Mesenchymal stem cell (in vitro differentiated cells and primary cell): ENCODE data around the gene SEZ6L2. TPM values are rescaled to one million over a fixed set of nuclear protein-coding genes. Genes with fewer than 3 reads are reported as not detected.
A peak's percentile ranks its signal among the peaks of the same experiment; 100 is the strongest.

Source experiments
- DNase-seq: peaks from one replicate; pipeline ENCODE4 v3.0.0-alpha.2; 2013
- H2AFZ ChIP-seq: one replicate; pipeline ENCODE4 v1.6.1; 2013; ENCODE audit warnings: low read depth, mild to moderate bottlenecking, control low read depth, inconsistent platforms, low read length, moderate library complexity
- H2AK5ac ChIP-seq: 2 replicates; pipeline ENCODE4 v1.6.1; 2013; ENCODE audit warnings: low read length, moderate library complexity, mild to moderate bottlenecking, inconsistent platforms; ENCODE audit not compliant: severe bottlenecking
- H2BK120ac ChIP-seq: one replicate; pipeline ENCODE4 v1.6.1; 2013; ENCODE audit warnings: low read depth, mild to moderate bottlenecking, inconsistent platforms, low read length, moderate library complexity
- H2BK12ac ChIP-seq, 2 experiments: one replicate each; pipeline ENCODE4 v1.6.1; 2013; ENCODE audit warnings: inconsistent platforms in 2 of 2, low read length in 2 of 2, mild to moderate bottlenecking in 2 of 2, moderate library complexity in 2 of 2, control low read depth in 1 of 2
- H2BK15ac ChIP-seq: one replicate; pipeline ENCODE4 v1.6.1; 2013; ENCODE audit warnings: mild to moderate bottlenecking, low read depth, inconsistent platforms; ENCODE audit not compliant: poor library complexity, severe bottlenecking
- H2BK5ac ChIP-seq: 2 replicates; pipeline ENCODE4 v1.6.1; 2013; ENCODE audit warnings: low read depth, mild to moderate bottlenecking, low read length, control low read depth, inconsistent platforms; ENCODE audit not compliant: poor library complexity, severe bottlenecking
- H3K14ac ChIP-seq, 2 experiments: one replicate each; pipeline ENCODE4 v1.6.1; 2013; ENCODE audit warnings: inconsistent platforms in 2 of 2, low read length in 2 of 2, control low read depth in 1 of 2, mild to moderate bottlenecking in 1 of 2, moderate library complexity in 1 of 2
- H3K18ac ChIP-seq, 2 experiments: one replicate each; pipeline ENCODE4 v1.6.1; 2013; ENCODE audit warnings: inconsistent platforms in 2 of 2, low read length in 2 of 2, control low read depth in 1 of 2, low read depth in 1 of 2, mild to moderate bottlenecking in 1 of 2
- H3K23ac ChIP-seq, 2 experiments: one replicate each; pipeline ENCODE4 v1.6.1; 2013; ENCODE audit warnings: inconsistent platforms in 2 of 2, low read length in 2 of 2, mild to moderate bottlenecking in 2 of 2, moderate library complexity in 2 of 2, control low read depth in 1 of 2
- H3K27ac ChIP-seq: 2 replicates; pipeline ENCODE4 v1.5.1; 2013; ENCODE audit warnings: mild to moderate bottlenecking, moderate library complexity, low read length, control low read depth, inconsistent platforms; ENCODE audit not compliant: poor library complexity, severe bottlenecking
- H3K27me3 ChIP-seq, 2 experiments: 2 replicates each; pipeline versions ENCODE4 v1.6.1 to v1.7.0; 2013; ENCODE audit warnings: low read length in 2 of 2, mild to moderate bottlenecking in 2 of 2, moderate library complexity in 2 of 2, control low read depth in 1 of 2, inconsistent platforms in 1 of 2; ENCODE audit not compliant: control insufficient read depth in 1 of 2, insufficient read depth in 1 of 2
- H3K36me3 ChIP-seq, 2 experiments: 2 replicates each; pipeline versions ENCODE4 v1.6.1 to v1.7.0; 2013; ENCODE audit warnings: low read length in 2 of 2, control low read depth in 1 of 2, inconsistent platforms in 1 of 2, low read depth in 1 of 2, mild to moderate bottlenecking in 1 of 2; ENCODE audit not compliant: insufficient read depth in 2 of 2, control insufficient read depth in 1 of 2
- H3K4ac ChIP-seq, 2 experiments: one replicate each; pipeline ENCODE4 v1.6.1; 2013; ENCODE audit warnings: inconsistent platforms in 2 of 2, low read length in 2 of 2, mild to moderate bottlenecking in 2 of 2, moderate library complexity in 2 of 2, control low read depth in 1 of 2, low read depth in 1 of 2
- H3K4me1 ChIP-seq: 2 replicates; pipeline ENCODE4 v1.6.1; 2013; ENCODE audit warnings: low read depth, low read length, control low read depth; ENCODE audit not compliant: control insufficient read depth, insufficient read depth
- H3K4me2 ChIP-seq: 2 replicates; pipeline ENCODE4 v1.6.1; 2013; ENCODE audit warnings: low read length, mild to moderate bottlenecking, inconsistent platforms; ENCODE audit not compliant: poor library complexity, severe bottlenecking
- H3K4me3 ChIP-seq, 2 experiments: 2 replicates each; pipeline versions ENCODE4 v1.5.1 to v1.7.0; 2013; ENCODE audit warnings: low read length in 2 of 2, mild to moderate bottlenecking in 2 of 2, control low read depth in 1 of 2, low read depth in 1 of 2; ENCODE audit not compliant: insufficient read depth in 1 of 2
- H3K79me1 ChIP-seq: replicated peaks from 2 replicates; pipeline ENCODE4 v1.6.1; 2013; ENCODE audit warnings: mild to moderate bottlenecking, control low read depth, low read length, inconsistent platforms; ENCODE audit not compliant: poor library complexity, severe bottlenecking
- H3K9ac ChIP-seq: 2 replicates; pipeline ENCODE4 v1.7.0; 2013; ENCODE audit warnings: mild to moderate bottlenecking, low read length, moderate library complexity
- H3K9me3 ChIP-seq: 2 replicates; pipeline ENCODE4 v1.7.0; 2013; ENCODE audit warnings: mild to moderate bottlenecking, low read length; ENCODE audit not compliant: control insufficient read depth
- H4K8ac ChIP-seq: one replicate; pipeline ENCODE4 v1.6.1; 2013; ENCODE audit warnings: inconsistent platforms, mild to moderate bottlenecking, low read length, moderate library complexity
- H4K91ac ChIP-seq: one replicate; pipeline ENCODE4 v1.6.1; 2013; ENCODE audit warnings: mild to moderate bottlenecking, low read length, inconsistent platforms
- WGBS: methylation state at CpG from one replicate; pipeline ENCODE4 v1.1.7; 2013; ENCODE audit warnings: mixed read lengths; 5-methylcytosine and 5-hydroxymethylcytosine counted together
- polyA plus RNA-seq, 2 experiments: library from polyadenylated mRNA; stranded (reverse); fragments of 200-250 nt; gene quantifications; one replicate each; pipeline ENCODE4 v1.2.3, GENCODE V29; 2013

The SEZ6L2 gene
- polyA plus RNA-seq (2013, experiment 1 of 2) = 27.4 TPM
- 27.2 TPM for polyA plus RNA-seq (2013, experiment 2 of 2)

DNA sequence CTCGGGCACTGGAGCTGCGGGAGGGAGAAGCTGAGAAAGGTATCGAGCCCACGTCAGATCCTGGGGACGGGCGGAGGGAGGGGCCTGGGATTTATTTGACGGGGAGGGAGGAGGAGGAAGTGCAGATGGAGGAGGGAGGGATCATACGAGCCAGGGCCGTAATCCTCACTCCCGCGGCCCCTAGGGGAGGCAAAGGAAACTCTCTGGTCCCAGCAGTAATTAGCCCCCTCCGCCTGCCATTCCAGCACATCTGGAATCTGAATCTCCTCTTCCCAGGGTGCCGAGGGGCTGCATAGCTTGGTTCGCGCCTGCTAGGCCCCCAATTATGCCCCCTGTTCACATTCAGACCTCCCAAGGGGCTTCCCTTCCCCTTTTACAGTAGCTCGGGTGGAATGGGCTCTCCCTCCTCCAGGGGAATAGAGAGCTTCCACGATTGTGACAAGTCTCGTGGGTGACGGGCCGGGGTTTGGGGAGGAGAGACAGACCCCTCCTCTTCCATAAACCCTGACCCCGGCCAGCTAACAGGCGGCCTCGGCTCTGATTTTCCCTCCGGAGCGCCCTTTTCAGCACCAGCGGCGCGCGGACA is at the start of gene SEZ6L2:
Gene SEZ6L2 (minus strand): TSS at position 35 of the 586 bp plus-strand sequence. CDS start 531 bp downstream, outside the sequence.
- no peak within 1 kb of the TSS for H2BK12ac ChIP-seq
- peak; percentile 97 for DNase-seq
- peak within 1 kb of the TSS; percentile 73 for H2BK15ac ChIP-seq
- WGBS = 0% methylated on average over 24 of the region's 29 CpGs
- H2BK5ac ChIP-seq = peak within 1 kb of the TSS; percentile 73
- no peak within 1 kb of the TSS for H2AK5ac ChIP-seq
- H4K8ac ChIP-seq = no peak within 1 kb of the TSS
- peak within 1 kb of the TSS; percentile 65 to 83 for H3K4me3 ChIP-seq
- no peak within 1 kb of the TSS for H3K14ac ChIP-seq
- H3K79me1 ChIP-seq = peaks cover 23% of the 10 kb centered on the region
- peak within 1 kb of the TSS; percentile 96 for H3K4me2 ChIP-seq
- H3K27ac ChIP-seq = peak within 1 kb of the TSS; percentile 92
- H2BK120ac ChIP-seq = no peak within 1 kb of the TSS
- peak within 1 kb of the TSS in 1 of 2 experiments; percentile 26 for H3K4ac ChIP-seq
- H4K91ac ChIP-seq = no peak within 1 kb of the TSS
- H3K18ac ChIP-seq = peak within 1 kb of the TSS; percentile 29 to 37
- H3K27me3 ChIP-seq = peaks cover 0 to 34% of the 10 kb centered on the region in 2 experiments
- H3K9ac ChIP-seq = peak within 1 kb of the TSS; percentile 75
- no peaks in the 10 kb centered on the region for H3K9me3 ChIP-seq
- H3K23ac ChIP-seq = peak within 1 kb of the TSS in 1 of 2 experiments; percentile 36
- peak within 1 kb of the TSS; percentile 15 for H2AFZ ChIP-seq
- peaks cover 0 to 24% of the 10 kb centered on the region in 2 experiments for H3K36me3 ChIP-seq
- peaks cover 34% of the 10 kb centered on the region for H3K4me1 ChIP-seq

DNA sequence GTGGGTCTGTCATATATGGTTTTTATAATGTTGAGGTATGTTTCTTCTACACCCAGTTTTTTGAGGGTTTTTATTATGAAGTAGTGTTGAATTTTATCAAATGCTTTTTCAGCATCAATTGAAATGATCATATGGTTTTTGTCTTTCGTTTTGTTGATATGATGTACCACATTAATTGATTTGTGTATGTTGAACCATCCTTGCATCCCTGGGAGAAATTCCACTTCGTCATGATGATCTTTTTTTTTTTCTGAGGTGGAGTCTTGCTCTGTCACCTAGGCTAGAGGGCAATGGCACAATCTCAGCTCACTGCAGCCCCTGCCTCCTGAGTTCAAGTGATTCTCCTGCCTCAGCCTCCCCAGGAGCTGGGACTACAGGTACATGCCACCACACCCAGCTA is 48.5 kb upstream of the SEZ6L2 start:
- no peaks in the 10 kb centered on the region for H3K9me3 ChIP-seq
- DNase-seq = no peak
- H3K4ac ChIP-seq = no peak overlapping the region
- no peak overlapping the region for H2AK5ac ChIP-seq
- no peak overlapping the region for H3K18ac ChIP-seq
- H2BK12ac ChIP-seq = no peak overlapping the region
- no peak overlapping the region for H2BK15ac ChIP-seq
- H3K79me1 ChIP-seq = no peaks in the 10 kb centered on the region
- no peak overlapping the region for H3K4me2 ChIP-seq
- no peak overlapping the region for H3K9ac ChIP-seq
- no peak overlapping the region for H4K8ac ChIP-seq
- no peaks in the 10 kb centered on the region for H3K36me3 ChIP-seq
- H4K91ac ChIP-seq = no peak overlapping the region
- H2AFZ ChIP-seq = no peak overlapping the region
- no peak overlapping the region for H2BK5ac ChIP-seq
- 70% methylated on average over 2 of the region's 2 CpGs for WGBS
- no peak overlapping the region for H3K27ac ChIP-seq
- H2BK120ac ChIP-seq = no peak overlapping the region
- H3K4me3 ChIP-seq = no peak overlapping the region
- H3K4me1 ChIP-seq = peaks cover 3% of the 10 kb centered on the region
- H3K27me3 ChIP-seq = no peaks in the 10 kb centered on the region
- H3K23ac ChIP-seq = no peak overlapping the region
- H3K14ac ChIP-seq = no peak overlapping the region

DNA sequence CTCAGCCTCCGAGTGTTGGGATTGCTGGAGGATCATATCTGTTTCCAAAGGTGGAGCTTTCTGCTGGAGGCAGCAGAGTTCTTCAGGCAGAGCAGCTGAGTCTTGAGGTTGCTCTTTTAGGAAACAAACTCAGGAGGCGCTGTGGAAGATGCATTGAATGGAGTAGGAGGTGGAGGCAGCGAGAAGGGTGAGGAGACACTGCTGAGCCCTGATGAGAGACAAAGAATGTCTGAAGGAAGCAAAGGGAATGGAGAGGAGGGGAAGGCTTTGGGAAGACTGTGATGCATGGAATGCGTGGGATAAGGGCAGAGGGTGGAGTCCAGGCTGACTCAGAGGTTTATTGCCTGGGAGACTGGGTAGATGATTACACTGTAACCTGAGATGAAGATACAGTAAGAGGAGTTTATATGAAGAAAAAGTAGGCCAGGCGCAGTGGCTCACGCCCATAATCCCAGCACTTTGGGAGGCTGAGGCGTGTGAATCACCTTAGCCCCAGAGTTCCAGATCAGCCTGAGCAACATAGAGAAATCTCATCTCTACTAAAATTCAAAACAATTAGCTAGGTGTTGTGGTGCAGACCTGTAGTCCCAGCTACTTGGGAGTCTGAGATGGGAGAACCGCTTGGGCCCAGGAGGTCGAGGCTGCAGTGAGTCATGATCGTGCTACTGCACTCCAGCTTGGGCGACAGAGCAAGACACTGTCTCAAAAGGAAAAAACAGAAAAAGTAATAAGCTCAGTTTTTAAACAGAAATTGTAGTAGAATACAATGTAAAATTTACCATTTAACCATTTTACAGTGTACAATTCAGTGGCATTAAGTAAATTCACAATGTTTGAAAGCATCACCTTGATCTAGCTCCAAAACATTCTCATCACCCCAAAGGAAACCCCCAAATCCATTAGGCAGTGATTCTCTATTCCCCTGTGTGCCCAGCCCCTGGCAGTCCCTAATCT is 44.8 kb upstream of the SEZ6L2 start:
- peak overlapping the region; percentile 64 for H4K8ac ChIP-seq
- no peaks in the 10 kb centered on the region for H3K27me3 ChIP-seq
- H2AFZ ChIP-seq = no peak overlapping the region
- no peak overlapping the region for H3K14ac ChIP-seq
- H2AK5ac ChIP-seq = peak overlapping the region; percentile 96
- peak; percentile 99 for DNase-seq
- peaks cover 6% of the 10 kb centered on the region for H3K9me3 ChIP-seq
- H3K27ac ChIP-seq = peak overlapping the region; percentile 100
- H2BK15ac ChIP-seq = no peak overlapping the region
- peaks cover 3% of the 10 kb centered on the region for H3K4me1 ChIP-seq
- H3K4me3 ChIP-seq = peak overlapping the region in 1 of 2 experiments; percentile 51
- peak overlapping the region; percentile 84 for H2BK5ac ChIP-seq
- peak overlapping the region; percentile 65 for H3K4me2 ChIP-seq
- 16% methylated on average over 8 of the region's 11 CpGs for WGBS
- H3K4ac ChIP-seq = peak overlapping the region in 1 of 2 experiments; percentile 97
- H3K79me1 ChIP-seq = no peaks in the 10 kb centered on the region
- peak overlapping the region; percentile 33 to 70 for H3K18ac ChIP-seq
- H2BK12ac ChIP-seq = peak overlapping the region; percentile 86 to 95
- H3K36me3 ChIP-seq = no peaks in the 10 kb centered on the region
- no peak overlapping the region for H3K23ac ChIP-seq
- no peak overlapping the region for H4K91ac ChIP-seq
- peak overlapping the region; percentile 86 for H3K9ac ChIP-seq
- peak overlapping the region; percentile 64 for H2BK120ac ChIP-seq

DNA sequence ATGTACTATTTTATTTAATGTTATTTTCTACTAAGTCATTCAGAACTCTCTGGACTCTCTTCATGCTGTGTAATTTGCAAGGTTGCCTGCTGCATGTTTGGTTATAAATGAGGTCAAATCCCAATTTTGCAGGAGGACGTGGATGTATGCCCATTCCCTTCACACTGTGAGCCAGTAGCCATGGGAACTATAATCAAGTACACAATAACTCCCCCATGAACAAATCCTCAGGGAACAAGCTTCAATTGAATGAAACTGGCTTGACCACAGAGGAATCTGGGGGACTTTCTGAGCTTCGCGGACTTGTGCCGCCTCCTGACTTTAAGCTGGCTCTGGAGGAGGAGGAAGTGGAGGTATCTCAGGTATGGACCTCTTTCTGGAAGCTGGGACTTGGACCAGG is 41.3 kb upstream of the SEZ6L2 start:
- Histone ChIP-seq H3K79me1 (no peaks in the 10 kb centered on the region), H3K27ac (no peak overlapping the region), H4K91ac (no peak overlapping the region), H3K4ac (no peak overlapping the region), H3K9me3 (peaks cover 6% of the 10 kb centered on the region), H3K14ac (no peak overlapping the region), H3K23ac (no peak overlapping the region), H3K9ac (no peak overlapping the region), H4K8ac (no peak overlapping the region), H3K36me3 (no peaks in the 10 kb centered on the region), H3K4me2 (no peak overlapping the region), H2BK5ac (no peak overlapping the region), H3K4me3 (no peak overlapping the region), H2BK15ac (no peak overlapping the region), H2AK5ac (no peak overlapping the region), H3K18ac (no peak overlapping the region), H2AFZ (no peak overlapping the region), H2BK120ac (no peak overlapping the region), H3K27me3 (no peaks in the 10 kb centered on the region), H3K4me1 (peaks cover 3% of the 10 kb centered on the region), H2BK12ac (no peak overlapping the region)
- over 99% methylated on average over 4 of the region's 4 CpGs for WGBS
- no peak for DNase-seq
